HG03025 (cell line): ENCODE results near the gene CHCHD4.
A peak's percentile ranks its signal among the peaks of the same experiment; 100 is the strongest.

Source experiments
- ATAC-seq: cut with Tn5 transposase; IDR thresholded peaks from one replicate; pipeline ENCODE4 v1.9.1; 2021; ENCODE audit warnings: mild to moderate bottlenecking, moderate library complexity; ENCODE audit not compliant: unreplicated experiment, low FRiP score

Gene CHCHD4

DNA sequence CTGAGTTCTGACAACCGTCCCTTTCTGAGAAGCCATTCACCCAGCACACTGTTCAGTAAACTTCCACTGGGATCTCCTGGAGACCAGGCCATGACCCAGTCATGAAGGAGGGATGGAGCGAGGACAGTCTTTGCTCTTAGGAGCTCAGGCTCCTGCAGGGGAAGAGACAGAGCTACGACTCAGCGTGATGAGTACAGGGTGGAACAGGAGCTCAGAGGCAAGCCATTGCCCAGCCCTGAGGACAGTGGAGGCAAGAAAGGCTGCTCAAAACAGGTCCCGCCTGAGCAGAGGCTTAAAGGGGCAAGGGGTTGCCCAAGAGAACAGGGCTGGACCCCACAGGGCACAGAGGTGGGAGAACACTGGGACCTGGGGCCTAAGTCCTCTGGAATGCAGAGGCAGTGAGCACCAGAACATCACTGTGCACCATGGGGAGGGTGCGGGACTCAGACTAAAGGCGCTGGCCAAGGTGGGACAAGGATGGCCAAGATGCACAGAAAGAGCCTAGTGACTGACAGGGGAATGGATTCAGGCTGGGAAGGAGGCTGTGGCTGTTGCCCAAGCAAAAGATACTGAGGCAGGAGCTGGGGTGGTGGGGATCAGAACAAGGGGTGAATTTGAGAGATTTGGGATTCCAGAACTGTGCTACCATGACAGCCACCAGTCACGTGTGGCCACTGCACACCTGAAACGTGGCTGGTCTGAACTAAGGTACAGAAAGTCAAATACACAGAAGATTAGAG lies 26.0 kb upstream of the CHCHD4 start:
- no peak for ATAC-seq

DNA sequence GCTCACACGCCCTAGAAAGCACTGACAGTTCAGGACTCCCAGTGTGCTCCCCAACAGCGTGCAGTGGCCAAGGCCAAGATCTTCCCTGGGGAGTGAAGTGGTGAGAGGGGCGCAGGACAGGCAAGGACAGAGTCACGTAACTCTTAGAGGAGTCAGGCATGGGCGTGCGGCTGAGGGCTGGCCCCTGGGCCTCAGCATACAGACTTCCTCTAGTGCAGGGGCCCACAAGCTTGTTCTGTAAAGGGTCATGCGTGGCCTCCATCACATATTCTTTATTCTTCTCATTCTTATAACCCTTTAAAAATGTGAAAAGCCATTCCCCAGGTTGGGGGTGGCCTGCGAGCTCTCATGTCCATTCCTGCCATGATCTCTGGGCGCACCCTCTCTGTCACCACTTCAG lies 25.4 kb upstream of the CHCHD4 start:
- no peak for ATAC-seq

DNA sequence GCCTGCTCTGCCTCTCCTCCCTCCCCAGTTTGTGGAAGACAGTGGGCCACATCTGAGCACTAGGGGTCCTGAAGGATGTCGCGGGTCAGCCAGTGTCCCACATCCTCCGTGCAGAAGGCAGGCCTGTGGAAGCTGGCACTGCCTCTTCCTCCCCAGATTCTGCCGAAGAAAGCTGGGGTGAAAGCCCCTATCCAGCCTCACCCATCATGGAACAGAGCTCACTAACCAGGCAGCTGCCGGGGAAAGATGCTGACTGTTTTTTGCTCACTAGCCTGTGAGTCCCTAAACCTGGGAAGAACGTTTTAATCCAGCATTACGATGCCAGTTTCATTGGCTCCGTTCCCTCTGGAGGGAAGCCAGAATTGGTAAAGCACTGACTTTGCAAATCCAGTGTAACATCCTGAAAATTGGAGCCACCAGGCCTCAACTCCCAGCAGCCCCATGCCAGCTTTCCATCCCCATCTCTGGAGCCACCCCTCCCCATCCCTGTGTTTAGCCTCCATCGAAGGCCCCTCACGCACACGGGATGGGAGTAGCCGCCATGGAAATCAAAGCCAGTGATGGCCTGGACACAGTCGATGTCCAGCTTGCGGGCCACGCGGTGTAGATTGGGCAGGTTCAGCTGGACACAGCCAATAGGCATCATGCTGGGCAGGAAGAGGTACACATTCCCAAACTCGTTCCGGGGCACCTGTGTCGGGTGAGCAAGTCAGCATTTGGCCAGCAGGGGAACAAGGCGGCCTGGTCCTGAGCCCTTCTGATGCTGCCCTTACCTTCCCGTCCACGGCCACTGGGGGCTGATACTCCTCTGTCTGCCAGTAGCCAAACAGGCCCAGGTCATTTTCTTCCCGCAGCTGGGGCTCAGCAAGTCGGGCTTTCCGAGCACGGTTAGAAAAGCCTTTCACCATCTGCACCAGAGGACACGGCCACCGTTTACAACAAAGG lies 23.6 kb upstream of the CHCHD4 start:
- ATAC-seq = no peak

DNA sequence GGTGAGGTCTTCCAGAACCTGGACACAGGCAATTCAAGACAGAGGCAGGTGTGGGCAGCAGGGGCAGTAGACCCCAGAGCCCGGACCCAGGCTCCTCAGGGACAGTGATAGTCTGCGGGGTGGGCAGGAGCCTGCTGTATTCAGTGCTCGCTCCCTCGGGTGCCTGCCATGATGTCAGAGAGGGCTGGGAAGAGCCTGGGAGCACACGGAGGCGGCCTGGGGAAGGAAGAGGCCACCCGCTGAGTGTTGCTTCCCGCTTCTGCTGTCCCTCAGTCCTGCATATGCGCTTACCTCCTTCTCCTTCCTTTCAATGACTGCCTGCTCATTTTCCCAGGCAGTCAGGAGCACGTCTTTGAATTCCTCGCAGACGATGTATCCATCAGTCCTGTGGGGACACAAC lies 22.9 kb upstream of the CHCHD4 start:
- no peak for ATAC-seq

DNA sequence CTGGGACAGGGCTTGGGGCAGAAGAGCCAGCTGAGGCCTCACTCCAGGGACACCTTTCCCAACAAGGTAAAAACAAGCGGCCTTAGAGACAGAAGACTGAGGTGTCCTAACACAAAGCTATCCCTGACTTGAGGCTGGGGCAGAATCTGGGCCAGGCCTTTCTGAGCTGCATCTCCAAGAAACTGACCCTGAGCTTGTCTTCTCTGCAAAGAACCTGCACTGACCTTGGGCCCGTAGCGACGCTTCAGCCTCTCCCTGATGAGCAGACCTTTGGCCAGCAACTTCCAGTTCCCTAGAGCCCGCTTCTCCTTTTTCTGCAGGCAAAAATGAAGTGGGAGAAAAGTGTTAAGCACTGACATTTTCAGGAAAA lies 22.4 kb upstream of the CHCHD4 start:
- no peak for ATAC-seq

DNA sequence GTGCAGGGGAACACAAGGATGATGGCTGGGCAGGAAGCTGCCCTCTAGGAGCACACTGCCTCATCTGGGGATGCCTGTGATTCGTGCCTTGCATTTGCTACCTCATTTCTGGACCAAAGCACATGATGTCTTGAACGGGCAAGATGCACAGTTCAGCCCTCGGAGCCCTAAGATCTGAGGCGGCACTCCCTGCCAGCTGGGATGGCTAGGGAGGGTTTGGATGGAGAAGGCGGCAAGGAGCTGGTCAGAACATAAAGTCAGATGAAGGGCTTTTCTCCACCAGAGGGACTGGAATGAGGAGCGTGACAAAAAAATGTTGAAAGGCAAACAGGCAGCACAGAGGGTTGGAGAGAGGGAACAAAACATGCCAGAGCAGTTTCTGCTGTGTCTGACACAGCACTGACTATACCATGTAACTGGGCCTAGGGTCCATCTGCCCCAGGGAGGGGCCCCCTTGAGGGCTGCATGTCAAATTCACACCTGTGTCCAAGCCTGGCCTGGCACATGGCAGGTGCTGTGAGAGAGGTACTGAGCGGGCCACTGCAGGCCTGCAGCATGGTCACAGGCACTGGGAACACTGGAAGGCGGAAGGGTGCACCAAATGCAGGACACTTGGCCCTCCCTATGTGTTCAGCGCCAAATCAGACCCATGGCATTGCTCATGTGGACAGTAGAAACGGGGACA lies 21.9 kb upstream of the CHCHD4 start:
- no peak for ATAC-seq

DNA sequence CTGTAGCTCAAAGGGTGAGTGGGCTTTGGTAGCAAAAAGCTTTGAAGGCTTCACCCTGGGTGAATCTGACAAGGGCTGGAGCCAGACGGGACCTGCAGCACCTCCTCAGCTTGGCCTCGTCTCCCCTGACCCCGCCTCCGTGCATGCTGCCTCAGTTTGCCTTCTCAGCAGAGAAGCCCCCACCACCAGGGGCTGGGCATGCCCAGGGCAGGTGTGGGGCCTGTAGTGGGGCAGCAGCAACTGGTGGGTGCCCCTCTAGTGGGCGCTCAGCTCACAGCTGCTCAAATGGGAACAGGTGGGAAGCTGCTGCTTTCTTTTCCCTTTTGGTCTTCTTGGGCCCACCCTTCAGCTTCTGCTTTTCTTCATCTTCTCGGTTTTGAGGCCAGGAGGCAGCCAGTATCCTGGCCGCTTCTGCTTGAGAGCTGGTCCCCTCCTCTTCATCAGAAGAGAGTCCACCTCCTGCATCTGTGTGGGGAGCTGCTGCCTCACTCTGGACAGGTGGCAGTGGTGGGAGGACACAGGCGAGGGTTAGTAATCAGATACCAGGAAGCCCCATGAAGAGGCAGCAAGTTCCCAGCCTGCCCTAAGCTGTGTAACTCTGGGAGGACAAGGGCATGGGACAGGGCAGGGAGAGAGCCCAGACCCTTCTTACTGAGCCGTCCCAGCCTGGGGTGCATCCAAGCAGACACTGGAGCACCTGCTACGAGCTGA lies 21.2 kb upstream of the CHCHD4 start:
- ATAC-seq = no peak

DNA sequence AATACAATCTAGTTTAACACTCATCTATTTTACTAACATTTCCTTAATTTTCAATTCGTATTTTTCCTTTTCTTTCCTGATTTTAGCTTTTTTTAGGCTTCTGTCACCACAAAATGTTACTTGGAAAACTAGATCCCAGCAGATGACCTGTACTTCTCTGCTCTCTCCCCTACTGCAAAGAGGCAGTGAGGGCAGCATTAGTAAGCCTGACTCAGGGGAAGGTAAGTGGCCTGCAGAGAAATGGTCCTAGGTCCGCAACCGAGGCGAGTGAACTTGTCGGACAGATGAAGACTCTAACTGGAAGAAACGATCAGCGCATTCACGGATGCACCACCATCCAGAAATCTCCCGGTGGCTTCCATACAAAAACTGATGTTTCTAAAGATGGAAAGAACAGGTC lies 20.6 kb upstream of the CHCHD4 start:
- no peak for ATAC-seq

DNA sequence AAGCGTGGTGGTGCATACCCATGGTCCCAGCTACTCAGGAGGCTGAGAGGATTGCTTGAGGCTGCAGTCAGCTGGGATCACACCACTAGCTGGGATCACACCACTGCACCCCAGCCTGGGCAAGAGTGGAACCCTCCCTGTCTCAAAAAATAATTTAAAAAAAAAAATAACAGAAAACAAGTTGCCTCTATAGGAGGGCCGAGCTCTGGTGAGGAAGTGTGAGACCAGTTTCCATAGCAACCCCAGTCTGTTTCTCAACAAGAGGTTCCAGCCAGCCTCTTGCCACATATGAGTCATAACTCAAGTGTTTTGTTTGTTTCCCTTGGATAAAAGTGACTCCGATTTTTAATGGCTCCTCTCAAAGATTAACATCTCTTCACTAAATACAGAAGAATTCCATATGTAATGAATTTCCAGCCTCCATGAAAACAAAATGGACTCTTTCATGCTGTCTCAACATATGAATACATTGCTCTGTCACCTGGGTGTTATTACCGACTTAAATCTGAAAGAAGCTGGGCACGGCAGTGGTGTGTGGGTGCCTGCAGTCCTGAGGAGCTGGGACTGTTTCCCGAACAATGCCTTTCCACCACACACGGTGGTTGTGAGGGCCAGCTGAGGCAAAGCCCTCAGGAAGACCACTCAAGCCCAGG lies 19.9 kb upstream of the CHCHD4 start:
- peak; percentile 85 for ATAC-seq

DNA sequence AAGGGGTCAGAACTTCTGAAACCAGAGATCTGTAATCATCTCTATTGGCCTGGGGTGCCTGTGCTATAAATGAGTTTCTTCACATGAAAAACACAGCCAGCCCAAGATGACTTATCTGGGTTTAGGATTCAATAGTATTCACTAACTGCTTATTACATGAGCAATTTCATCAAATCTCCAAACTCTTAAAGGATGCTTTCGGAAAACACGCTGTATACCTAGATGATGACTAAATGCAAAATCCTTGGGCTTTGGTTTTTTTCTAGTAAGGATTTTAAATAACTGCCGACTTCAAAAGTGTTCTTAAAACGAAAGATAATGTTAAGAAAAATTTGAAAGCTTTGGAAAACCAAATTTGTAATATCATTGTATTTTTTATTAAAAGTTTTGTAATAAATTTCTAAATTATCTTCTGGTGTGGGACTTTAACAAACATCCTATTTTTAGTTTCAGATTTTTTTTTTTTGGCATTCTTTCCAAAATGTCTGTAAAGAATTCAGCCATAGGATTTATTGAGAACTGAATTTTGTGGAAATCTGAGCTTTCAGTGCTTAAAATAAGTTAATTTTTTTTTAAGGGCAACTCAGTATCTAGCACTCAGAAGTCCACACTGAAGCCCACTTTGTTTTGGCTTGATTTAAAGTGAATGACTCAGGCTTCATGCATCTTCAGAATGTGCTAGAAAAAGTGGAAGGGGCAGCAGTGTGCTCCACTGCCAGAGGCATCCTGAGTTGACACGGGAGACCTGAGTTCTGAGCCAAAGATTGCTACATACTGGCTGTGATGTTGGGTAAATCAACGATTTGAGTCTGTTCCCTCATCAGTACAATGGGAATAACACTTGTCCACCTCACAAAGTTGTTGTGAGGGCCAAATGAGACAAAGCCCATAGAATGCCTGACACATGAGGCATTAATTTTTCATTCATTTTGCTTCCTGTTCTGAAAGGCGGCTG lies 18.9 kb upstream of the CHCHD4 start:
- no peak for ATAC-seq

DNA sequence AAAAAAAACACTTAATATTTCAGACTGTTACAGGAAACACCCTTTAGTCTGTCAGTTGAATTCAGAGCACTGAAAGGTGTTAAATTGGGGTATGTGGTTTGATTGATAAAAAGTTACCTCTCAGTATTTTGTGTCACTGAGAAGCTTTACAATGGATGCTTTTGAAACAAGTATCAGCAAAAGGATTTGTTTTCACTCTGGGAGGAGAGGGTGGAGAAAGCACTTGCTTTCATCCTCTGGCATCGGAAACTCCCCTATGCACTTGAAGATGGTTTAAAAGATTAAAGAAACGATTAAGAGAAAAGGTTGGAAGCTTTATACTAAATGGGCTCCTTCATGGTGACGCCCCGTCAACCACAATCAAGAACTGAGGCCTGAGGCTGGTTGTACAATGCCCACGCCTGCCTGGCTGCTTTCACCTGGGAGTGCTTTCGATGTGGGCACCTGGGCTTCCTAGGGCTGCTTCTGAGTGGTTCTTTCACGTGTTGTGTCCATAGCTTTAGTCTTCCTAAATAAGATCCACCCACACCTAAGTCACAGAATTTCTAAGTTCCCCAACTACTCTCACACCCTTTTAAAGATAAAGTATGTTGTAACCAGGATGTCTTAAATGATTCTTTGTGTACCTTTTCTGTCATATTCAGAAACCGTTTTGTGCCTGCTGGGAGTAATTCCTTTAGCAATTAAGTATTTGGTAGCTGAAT lies 18.0 kb upstream of the CHCHD4 start:
- ATAC-seq = no peak

DNA sequence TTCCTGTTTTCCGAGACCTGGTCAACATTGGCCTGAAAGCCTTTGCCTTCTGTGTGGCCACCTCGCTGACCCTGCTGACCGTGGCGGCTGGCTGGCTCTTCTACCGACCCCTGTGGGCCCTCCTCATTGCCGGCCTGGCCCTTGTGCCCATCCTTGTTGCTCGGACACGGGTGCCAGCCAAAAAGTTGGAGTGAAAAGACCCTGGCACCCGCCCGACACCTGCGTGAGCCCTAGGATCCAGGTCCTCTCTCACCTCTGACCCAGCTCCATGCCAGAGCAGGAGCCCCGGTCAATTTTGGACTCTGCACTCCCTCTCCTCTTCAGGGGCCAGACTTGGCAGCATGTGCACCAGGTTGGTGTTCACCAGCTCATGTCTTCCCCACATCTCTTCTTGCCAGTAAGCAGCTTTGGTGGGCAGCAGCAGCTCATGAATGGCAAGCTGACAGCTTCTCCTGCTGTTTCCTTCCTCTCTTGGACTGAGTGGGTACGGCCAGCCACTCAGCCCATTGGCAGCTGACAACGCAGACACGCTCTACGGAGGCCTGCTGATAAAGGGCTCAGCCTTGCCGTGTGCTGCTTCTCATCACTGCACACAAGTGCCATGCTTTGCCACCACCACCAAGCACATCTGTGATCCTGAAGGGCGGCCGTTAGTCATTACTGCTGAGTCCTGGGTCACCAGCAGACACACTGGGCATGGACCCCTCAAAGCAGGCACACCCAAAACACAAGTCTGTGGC lies 17.1 kb upstream of the CHCHD4 start:
- ATAC-seq = no peak

DNA sequence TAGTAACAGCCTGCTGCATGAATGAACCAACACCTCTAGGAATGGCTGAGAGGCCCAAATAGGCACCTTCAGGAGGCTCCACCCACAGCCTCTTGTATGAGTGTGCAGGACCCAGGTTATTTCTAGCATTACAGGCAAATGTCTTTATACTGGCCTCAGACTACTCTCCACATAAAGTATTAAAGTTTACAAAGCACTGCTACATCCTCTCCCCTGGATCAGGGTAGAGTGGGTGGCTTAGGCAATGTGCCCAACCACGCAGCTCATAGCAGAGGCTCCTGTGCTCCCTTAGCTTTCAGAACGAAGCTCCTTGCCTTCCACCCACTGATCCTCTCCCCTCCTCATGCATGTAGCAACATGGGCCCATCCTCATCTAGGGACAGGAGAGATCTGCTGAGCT lies 16.5 kb upstream of the CHCHD4 start:
- ATAC-seq = no peak

DNA sequence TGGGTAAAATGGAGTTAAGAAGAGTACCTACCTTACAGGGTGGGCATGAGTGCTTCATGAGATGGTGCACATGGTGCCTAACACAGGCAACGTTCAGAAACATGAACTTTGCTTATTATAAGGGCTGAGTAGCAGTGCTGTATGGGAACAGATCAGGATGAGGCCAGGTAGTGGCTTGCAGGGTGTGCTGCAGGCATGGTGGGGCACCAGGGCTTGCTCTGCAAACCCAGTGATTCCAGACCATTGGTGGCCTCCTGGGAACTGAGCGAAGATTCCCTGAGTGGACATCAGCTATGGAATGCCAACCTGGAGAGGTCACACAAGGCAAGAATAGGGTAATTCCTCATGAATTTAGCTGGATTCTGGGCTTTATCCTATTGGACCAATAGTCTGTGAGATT lies 16.0 kb upstream of the CHCHD4 start:
- ATAC-seq = no peak

DNA sequence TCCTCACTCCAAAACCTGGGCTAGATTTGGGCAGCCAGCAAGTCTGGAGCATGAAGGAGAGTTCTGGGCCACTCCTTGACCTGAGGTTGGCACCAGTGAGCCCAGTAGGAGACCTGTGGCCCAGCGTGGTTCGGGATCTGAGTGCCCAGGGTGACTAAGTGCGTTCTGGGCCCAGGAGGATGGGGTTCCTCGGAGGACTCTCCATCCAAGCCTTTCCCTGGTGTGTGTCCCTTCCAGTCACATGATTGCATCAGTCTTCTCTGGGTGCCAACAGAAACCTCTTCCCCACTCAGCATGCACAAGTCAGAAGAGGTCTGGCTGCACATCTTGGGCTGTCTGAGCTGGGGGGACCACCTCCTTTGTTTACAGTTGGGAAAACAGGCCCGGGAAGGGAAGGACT lies 15.1 kb upstream of the CHCHD4 start:
- no peak for ATAC-seq

DNA sequence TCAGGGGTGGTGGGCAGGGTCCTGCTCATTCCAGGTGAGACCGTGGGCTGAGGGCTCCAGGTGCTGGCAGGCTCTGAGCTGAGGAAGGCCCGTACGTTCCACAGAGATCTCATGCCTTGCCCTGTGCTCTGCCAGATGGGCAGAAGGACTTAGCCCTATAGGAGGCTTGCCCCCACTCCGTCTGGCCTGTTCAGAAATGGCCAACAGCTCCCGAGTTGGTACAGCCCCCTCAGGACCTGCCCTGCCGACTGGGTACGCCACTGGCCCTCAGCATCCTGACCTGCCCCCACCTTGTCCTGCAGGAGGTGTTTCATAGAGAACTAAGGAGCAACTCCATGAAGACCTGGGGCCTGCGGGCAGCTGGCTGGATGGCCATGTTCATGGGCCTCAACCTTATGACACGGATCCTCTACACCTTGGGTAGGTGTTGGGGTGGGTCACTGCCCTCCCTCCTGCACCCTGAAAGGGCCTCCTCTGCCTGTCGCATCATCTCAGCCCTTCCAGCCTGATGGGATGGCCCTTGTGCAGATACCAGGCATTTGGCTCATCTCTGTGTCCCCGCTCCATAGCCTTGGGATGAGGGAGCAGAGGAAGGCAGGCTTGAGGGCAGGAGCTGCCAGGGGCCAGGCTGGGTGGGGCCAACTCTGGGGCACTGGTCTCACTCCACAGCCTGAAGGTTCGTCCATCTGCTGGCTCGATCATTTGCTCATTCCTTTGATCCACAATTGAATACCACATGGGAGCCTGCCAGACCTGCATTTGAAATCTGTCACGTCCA lies 14.4 kb upstream of the CHCHD4 start:
- no peak for ATAC-seq
